Fibroblast of skin of right quadriceps (primary cell): Measurements from ENCODE around the gene PRR20A.
"Not testable (repeated sequence)": the region's sequence is repeated elsewhere in the genome, so short reads cannot be mapped to it uniquely, and the experiment has no call there.

Experiments
- DNase-seq: peaks from one replicate; pipeline ENCODE4 v3.0.0-alpha.2; 2013

Gene PRR20A

GRCh38 chr13:57140235-57140968, at the start of gene PRR20A:
Gene PRR20A (plus strand): TSS chr13:57140918. CDS start chr13:57141305, 387 bp downstream.
- DNase-seq: not testable (repeated sequence)

- DNase-seq: no peak
Observed at GRCh38 chr13:57114945-57115344, 25.8 kb upstream of the PRR20A start.

GRCh38 chr13:57123681-57124080, 17.0 kb upstream of the PRR20A start:
- DNase-seq: no peak

- DNase-seq: no peak
Observed at GRCh38 chr13:57128909-57129308, 11.8 kb upstream of the PRR20A start.

- no peak for DNase-seq
Observed at GRCh38 chr13:57136093-57136492, 4.6 kb upstream of the PRR20A start.

GRCh38 chr13:57137585-57137984, 3.1 kb upstream of the PRR20A start:
- DNase-seq: no peak

- DNase-seq: no peak
Observed at GRCh38 chr13:57138988-57139387, 1.7 kb upstream of the PRR20A start.

GRCh38 chr13:57139781-57140180, 937 bp upstream of the PRR20A start:
- DNase-seq: not testable (repeated sequence)

GRCh38 chr13:57147188-57147587, 6.5 kb downstream of the PRR20A start, which contains the start of gene PRR20B:
Gene PRR20B (plus strand): TSS chr13:57147488. CDS start chr13:57147875, 387 bp downstream.
- DNase-seq: not testable (repeated sequence)

GRCh38 chr13:57148106-57148505, 7.4 kb downstream of the PRR20A start:
- not testable (repeated sequence) for DNase-seq

- DNase-seq: not testable (repeated sequence)
Observed at GRCh38 chr13:57153761-57154160, 13.0 kb downstream of the PRR20A start, which contains the start of gene PRR20C. Gene PRR20C (plus strand): TSS chr13:57154061. CDS start chr13:57154448, 387 bp downstream.

- DNase-seq: not testable (repeated sequence)
Observed at GRCh38 chr13:57160332-57160731, 19.6 kb downstream of the PRR20A start, which contains the start of gene PRR20D. Gene PRR20D (plus strand): TSS chr13:57160632. CDS start chr13:57161019, 387 bp downstream.

GRCh38 chr13:57166897-57167296, 26.2 kb downstream of the PRR20A start, which contains the start of gene PRR20E:
Gene PRR20E (plus strand): TSS chr13:57167197. CDS start chr13:57167584, 387 bp downstream.
- DNase-seq: not testable (repeated sequence)

GRCh38 chr13:57191667-57192066, 50.9 kb downstream of the PRR20A start:
- no peak for DNase-seq
